ENCODE measurements around the gene NKG7. TPM values are rescaled to one million over a fixed set of nuclear protein-coding genes. Genes with fewer than 3 reads are reported as not detected.

NKG7 gene
- total RNA-seq, 1 donor from 2014 or later, result 2.1 TPM

DNA sequence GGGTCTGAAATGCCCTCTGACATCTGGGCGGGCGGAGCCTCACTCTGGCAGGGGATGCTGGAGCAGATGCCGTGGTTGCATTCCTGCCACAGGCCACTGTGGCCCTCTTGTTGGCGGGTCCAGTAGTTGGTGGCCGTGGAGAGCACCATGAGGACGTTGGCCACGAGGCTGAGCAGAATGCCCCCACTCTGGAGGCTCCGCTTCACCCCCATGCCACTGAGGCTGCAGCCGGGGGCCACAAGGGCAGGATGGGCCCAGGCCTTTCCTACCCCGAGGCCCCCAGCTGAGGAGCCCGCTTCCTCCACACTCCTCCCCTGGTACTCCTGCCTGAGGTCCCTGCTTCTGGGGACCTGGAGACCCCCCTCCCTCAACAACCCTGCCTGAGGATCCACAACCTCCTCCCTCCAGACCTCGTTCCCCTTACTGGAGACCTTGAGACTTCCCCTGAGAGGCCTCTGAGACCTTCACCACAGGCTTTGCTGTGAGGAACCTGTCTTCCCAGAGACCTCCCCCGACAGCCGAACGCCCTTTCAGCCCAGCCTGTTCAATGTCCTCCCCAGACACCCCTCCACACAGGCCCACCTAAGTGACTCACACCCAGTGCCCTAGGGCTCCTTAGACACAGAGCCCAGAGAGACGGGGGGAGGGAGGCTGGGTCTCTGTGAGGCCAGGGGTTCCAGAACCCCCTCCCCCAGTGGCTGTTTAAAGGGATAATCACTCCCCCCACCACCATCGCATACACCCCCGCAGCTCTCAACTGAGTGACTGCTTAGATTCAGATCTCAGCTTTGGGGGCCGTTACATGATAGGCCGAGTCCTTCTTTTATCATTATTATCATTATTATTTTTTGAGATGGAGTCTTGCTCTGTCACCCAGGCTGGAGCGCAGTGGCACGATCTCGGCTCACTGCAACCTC lies 3.8 kb downstream of the NKG7 start, which contains the start of gene CLDND2:
Gene CLDND2, minus strand, starts transcription at position 638 of the 917 bp plus-strand sequence. Its CDS starts 426 bp downstream, at position 212.
- POLR2A ChIA-PET, result interaction anchor here (0.6 to 3.7 kb wide), 12 partner anchors 22 to 292 kb away, joined by 3 to 35 read pairs (median 4); partner anchors contain the start of genes C19orf84 and SIGLEC10
- Mint-ChIP-seq H3K4me3 (peak within 1 kb of the TSS; percentile 98), H3K4me1 (peaks cover 34% of the 10 kb centered on the region), H3K27ac (peak within 1 kb of the TSS; percentile 96), H3K36me3 (ENCODE audit: low read depth) (peaks cover 12% of the 10 kb centered on the region), H3K27me3 (no peaks in the 10 kb centered on the region), H3K9me3 (no peaks in the 10 kb centered on the region)
- no peak for ATAC-seq (ENCODE audit: low read depth)
- TF ChIP-seq, protein P1, sequence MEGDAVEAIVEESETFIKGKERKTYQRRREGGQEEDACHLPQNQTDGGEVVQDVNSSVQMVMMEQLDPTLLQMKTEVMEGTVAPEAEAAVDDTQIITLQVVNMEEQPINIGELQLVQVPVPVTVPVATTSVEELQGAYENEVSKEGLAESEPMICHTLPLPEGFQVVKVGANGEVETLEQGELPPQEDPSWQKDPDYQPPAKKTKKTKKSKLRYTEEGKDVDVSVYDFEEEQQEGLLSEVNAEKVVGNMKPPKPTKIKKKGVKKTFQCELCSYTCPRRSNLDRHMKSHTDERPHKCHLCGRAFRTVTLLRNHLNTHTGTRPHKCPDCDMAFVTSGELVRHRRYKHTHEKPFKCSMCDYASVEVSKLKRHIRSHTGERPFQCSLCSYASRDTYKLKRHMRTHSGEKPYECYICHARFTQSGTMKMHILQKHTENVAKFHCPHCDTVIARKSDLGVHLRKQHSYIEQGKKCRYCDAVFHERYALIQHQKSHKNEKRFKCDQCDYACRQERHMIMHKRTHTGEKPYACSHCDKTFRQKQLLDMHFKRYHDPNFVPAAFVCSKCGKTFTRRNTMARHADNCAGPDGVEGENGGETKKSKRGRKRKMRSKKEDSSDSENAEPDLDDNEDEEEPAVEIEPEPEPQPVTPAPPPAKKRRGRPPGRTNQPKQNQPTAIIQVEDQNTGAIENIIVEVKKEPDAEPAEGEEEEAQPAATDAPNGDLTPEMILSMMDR (IDR thresholded peaks at IDR 0.05), result no peak
- no peak for DNase-seq
- CTCF ChIA-PET, result interaction anchor here (0.8 to 1.5 kb wide), 3 partner anchors 27 to 288 kb away, joined by 3 to 6 read pairs (median 4); partner anchors contain the start of gene SIGLEC10
- intact Hi-C loops (cut with micrococcal nuclease), result loop anchor here (10.0 kb wide), 1 partner anchor 564 kb away; no protein-coding TSS in a partner anchor

- TF ChIP-seq, protein P1 (IDR thresholded peaks at IDR 0.05), result no peak
- ATAC-seq (ENCODE audit: low read depth) (peak; percentile 84), DNase-seq (peak; percentile 99)
- no peaks in the 10 kb centered on the region for H3K27me3 Mint-ChIP-seq
- ChIA-PET POLR2A (interaction anchor here (0.6 to 3.7 kb wide), 14 partner anchors 10 to 335 kb away, joined by 3 to 35 read pairs (median 3); partner anchors contain the start of genes C19orf84 and SIGLEC10), CTCF (interaction anchor here (0.8 to 1.5 kb wide), 3 partner anchors 28 to 289 kb away, joined by 3 to 6 read pairs (median 4); partner anchors contain the start of gene SIGLEC10)
- H3K4me3 Mint-ChIP-seq, result peak overlapping the region; percentile 98
- peaks cover 36% of the 10 kb centered on the region for H3K4me1 Mint-ChIP-seq
- H3K27ac Mint-ChIP-seq, result peak overlapping the region; percentile 96
- intact Hi-C loops (cut with micrococcal nuclease), result loop anchor here (1.0 to 10.0 kb wide), 6 partner anchors 23 to 563 kb away; partner anchors contain the start of gene SIGLEC10
- no peaks in the 10 kb centered on the region for H3K9me3 Mint-ChIP-seq
- peaks cover 12% of the 10 kb centered on the region for H3K36me3 Mint-ChIP-seq (ENCODE audit: low read depth)
Observed at GRCh38 chr19:51367565-51368365, 4.7 kb downstream of the NKG7 start.

GRCh38 chr19:51367255-51367564 lies 5.2 kb downstream of the NKG7 start:
- intact Hi-C loops (cut with micrococcal nuclease), result loop anchor here (1.0 to 10.0 kb wide), 6 partner anchors 23 to 562 kb away; partner anchors contain the start of gene SIGLEC10
- DNase-seq, result peak; percentile 60
- H3K4me1 Mint-ChIP-seq, result peaks cover 36% of the 10 kb centered on the region

DNA sequence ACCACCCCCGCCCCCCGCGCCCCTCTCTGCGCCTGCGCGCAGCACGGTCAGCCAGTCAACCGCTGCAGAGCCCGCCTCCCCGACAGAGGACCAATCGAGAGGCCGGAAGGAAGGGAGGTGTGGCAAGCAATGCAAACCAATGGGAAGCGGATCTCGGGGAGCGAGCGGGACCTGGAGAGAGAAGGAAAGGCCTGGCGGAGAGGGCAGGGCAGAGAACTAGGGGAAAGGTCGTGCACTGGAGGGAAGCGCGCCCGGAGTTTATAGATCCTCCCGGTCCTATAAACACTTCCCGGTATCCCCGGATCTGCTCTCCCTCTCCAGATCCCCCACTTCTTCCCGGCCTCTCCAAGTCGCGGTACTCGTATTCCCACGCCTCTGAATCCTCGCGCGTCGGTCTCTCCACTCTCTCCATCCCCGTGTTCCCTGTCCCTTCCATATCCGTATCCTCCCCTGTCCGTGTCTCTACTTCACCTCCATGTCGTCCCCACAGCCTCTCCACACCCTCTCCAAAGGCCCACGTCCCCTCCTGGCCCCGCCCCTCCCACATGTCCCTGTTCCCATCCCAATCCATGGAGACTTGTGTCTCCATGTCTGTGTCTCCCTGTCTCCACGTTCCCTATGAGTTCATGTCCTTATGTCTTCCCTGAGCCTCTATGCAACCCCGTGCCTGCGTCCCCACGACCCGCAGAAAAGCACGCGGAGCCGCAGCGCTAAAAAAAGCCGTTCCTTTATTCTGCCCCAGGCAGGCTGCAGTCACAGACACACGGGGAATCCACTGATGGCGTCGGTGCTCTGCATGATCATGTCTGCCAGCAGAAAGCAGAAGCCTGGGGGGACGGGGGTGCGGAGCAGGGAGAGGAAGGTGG lies 5.8 kb downstream of the NKG7 start:
- Mint-ChIP-seq H3K27me3 (no peaks in the 10 kb centered on the region), H3K36me3 (ENCODE audit: low read depth) (peaks cover 12% of the 10 kb centered on the region), H3K4me1 (peaks cover 37% of the 10 kb centered on the region), H3K27ac (peak overlapping the region; percentile 96), H3K9me3 (no peaks in the 10 kb centered on the region), H3K4me3 (peak overlapping the region; percentile 98)
- TF ChIP-seq, protein P1 (IDR thresholded peaks at IDR 0.05), result no peak
- ChIA-PET POLR2A (interaction anchor here (0.6 to 3.7 kb wide), 14 partner anchors 11 to 336 kb away, joined by 3 to 35 read pairs (median 4); partner anchors contain the start of gene SIGLEC10), CTCF (interaction anchor here (1.5 to 1.7 kb wide), 3 partner anchors 22 to 51 kb away, joined by 5 to 7 read pairs (median 6); partner anchors contain the start of gene SIGLEC10)
- DNase-seq, result peak; percentile 80
- ATAC-seq (ENCODE audit: low read depth), result peak; percentile 53
- intact Hi-C loops (cut with micrococcal nuclease), result loop anchor here (1.0 to 10.0 kb wide), 6 partner anchors 22 to 562 kb away; partner anchors contain the start of gene SIGLEC10

More at GRCh38 chr19:51367255-51367564, 5.2 kb downstream of the NKG7 start:
- no peaks in the 10 kb centered on the region for H3K27me3 Mint-ChIP-seq
- no peak for ATAC-seq (ENCODE audit: low read depth)
- peak overlapping the region; percentile 98 for H3K4me3 Mint-ChIP-seq
- peak overlapping the region; percentile 96 for H3K27ac Mint-ChIP-seq
- TF ChIP-seq, protein P1 (IDR thresholded peaks at IDR 0.05), result no peak
- ChIA-PET CTCF (interaction anchor here (1.2 to 1.5 kb wide), 2 partner anchors 29 to 50 kb away, joined by 3 to 6 read pairs; partner anchors contain the start of gene SIGLEC10), POLR2A (interaction anchor here (1.0 to 3.7 kb wide), 11 partner anchors 11 to 335 kb away, joined by 3 to 35 read pairs (median 3); partner anchors contain the start of gene SIGLEC10)
- peaks cover 12% of the 10 kb centered on the region for H3K36me3 Mint-ChIP-seq (ENCODE audit: low read depth)
- H3K9me3 Mint-ChIP-seq, result no peaks in the 10 kb centered on the region
